ENCODE results near the gene STAT5B. TPM values are rescaled to one million over a fixed set of nuclear protein-coding genes. Genes with fewer than 3 reads are reported as not detected.

Gene STAT5B
- total RNA-seq, 2 donors from 2014 or later: 31.4 to 49.1 TPM

- peak; percentile 93 for DNase-seq (ENCODE audit: low spot score)
- Histone ChIP-seq H3K27me3 (no peaks in the 10 kb centered on the region), H3K4me3 (peak within 1 kb of the TSS; percentile 58 to 70), H3K36me3 (peaks cover 5% of the 10 kb centered on the region), H3K9me3 (no peaks in the 10 kb centered on the region), H3K4me1 (peaks cover 0 to 45% of the 10 kb centered on the region in 2 donors), H3K27ac (peak within 1 kb of the TSS; percentile 85 to 90)
- TF ChIP-seq, protein P1, sequence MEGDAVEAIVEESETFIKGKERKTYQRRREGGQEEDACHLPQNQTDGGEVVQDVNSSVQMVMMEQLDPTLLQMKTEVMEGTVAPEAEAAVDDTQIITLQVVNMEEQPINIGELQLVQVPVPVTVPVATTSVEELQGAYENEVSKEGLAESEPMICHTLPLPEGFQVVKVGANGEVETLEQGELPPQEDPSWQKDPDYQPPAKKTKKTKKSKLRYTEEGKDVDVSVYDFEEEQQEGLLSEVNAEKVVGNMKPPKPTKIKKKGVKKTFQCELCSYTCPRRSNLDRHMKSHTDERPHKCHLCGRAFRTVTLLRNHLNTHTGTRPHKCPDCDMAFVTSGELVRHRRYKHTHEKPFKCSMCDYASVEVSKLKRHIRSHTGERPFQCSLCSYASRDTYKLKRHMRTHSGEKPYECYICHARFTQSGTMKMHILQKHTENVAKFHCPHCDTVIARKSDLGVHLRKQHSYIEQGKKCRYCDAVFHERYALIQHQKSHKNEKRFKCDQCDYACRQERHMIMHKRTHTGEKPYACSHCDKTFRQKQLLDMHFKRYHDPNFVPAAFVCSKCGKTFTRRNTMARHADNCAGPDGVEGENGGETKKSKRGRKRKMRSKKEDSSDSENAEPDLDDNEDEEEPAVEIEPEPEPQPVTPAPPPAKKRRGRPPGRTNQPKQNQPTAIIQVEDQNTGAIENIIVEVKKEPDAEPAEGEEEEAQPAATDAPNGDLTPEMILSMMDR (IDR thresholded peaks at IDR 0.05): no peak
Measured at GRCh38 chr17:42287977-42288802, 12.0 kb upstream of the STAT5B start, which contains the start of gene STAT5A. Gene STAT5A (plus strand): TSS chr17:42288498. CDS start chr17:42289412, 914 bp downstream.

GRCh38 chr17:42287305-42287976, 11.2 kb upstream of the STAT5B start:
- no peaks in the 10 kb centered on the region for H3K9me3 ChIP-seq
- H3K4me1 ChIP-seq: peaks cover 0 to 44% of the 10 kb centered on the region in 2 donors
- H3K4me3 ChIP-seq: peak overlapping the region; percentile 58 to 70
- H3K36me3 ChIP-seq: peaks cover 4% of the 10 kb centered on the region
- TF ChIP-seq, protein P1 (IDR thresholded peaks at IDR 0.05): no peak
- DNase-seq (ENCODE audit: low spot score): peak; percentile 60
- H3K27ac ChIP-seq: peak overlapping the region; percentile 85 to 90
- H3K27me3 ChIP-seq: no peaks in the 10 kb centered on the region

DNA sequence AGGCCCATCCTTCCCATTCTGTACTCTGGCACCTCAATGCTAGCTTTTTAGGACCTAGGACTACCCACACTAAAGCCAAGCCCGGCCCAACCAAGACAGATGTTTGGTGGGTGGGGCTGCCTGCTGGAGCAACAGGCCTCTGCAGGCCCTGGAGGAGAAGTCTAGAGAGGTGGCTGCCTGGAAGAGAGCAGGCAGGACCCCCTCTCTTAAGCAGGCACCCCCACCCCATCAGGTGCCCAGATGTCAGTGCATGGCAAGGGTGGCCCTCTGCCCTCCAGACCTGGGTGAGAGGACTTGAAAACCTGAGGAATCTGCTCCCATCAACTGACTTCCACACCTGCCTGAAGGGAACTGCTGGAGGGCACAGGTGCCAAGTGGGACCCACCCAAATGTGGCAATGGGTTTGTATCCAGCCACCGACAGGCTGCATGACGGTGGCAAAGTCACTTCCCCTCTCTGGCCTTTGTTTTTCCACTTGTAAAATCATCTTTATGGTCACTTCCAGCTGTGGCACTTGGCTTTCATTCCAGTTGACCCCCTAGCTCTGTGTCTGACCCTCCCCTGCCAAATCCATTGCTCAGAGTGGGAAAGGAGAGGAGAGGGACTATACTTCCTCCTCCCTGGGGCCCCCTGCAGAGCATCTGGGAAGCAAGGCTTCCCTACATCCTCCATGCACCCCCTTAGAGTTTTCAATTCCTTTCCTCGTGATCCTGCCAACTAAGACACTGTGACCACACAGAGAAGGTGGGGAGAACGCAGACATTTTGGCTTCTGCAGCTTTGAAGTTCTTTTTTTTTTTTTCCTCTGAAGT, 10.4 kb upstream of the STAT5B start:
- Histone ChIP-seq H3K4me3 (peak overlapping the region in 1 of 2 donors; percentile 70), H3K4me1 (peaks cover 0 to 36% of the 10 kb centered on the region in 2 donors), H3K27ac (peak overlapping the region; percentile 85 to 90), H3K36me3 (no peaks in the 10 kb centered on the region), H3K9me3 (no peaks in the 10 kb centered on the region), H3K27me3 (no peaks in the 10 kb centered on the region)
- TF ChIP-seq, protein P1 (IDR thresholded peaks at IDR 0.05): no peak
- peak; percentile 59 for DNase-seq (ENCODE audit: low spot score)

- Histone ChIP-seq H3K4me3 (no peak overlapping the region), H3K36me3 (no peaks in the 10 kb centered on the region), H3K4me1 (peaks cover 0 to 36% of the 10 kb centered on the region in 2 donors), H3K9me3 (no peaks in the 10 kb centered on the region), H3K27ac (no peak overlapping the region), H3K27me3 (no peaks in the 10 kb centered on the region)
- TF ChIP-seq, protein P1 (IDR thresholded peaks at IDR 0.05): no peak
- peak; percentile 38 for DNase-seq (ENCODE audit: low spot score)
Measured at GRCh38 chr17:42285346-42286050, 9.3 kb upstream of the STAT5B start.

DNA sequence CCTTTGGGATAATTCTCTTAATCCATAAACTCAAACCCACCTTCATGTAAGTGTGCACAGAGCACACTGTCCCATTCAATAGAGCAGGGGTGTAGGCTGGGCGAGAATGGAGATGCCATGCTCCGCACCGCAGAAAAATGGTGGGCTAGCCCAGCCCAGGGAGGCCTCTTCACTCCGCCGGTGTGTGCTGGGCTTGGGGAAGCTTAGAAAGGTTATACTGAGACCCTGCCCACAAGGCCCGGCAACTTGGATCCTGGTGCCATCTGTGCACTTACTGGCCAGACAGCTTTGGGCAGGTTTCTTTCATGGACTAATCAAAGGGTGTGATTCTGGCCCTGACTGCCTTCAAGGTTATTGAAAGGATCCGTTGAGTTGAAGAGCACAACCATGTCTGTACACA, 8.4 kb upstream of the STAT5B start:
- Histone ChIP-seq H3K36me3 (no peaks in the 10 kb centered on the region), H3K4me1 (peaks cover 0 to 32% of the 10 kb centered on the region in 2 donors), H3K9me3 (no peaks in the 10 kb centered on the region), H3K4me3 (no peak overlapping the region), H3K27ac (no peak overlapping the region), H3K27me3 (no peaks in the 10 kb centered on the region)
- peak; percentile 44 for DNase-seq (ENCODE audit: low spot score)
- TF ChIP-seq, protein P1 (IDR thresholded peaks at IDR 0.05): no peak

Measured in right atrium auricular region (tissue), 2 donors.